Measurements from ENCODE around the gene PARL.

GRCh38 chr3:183909030-183909600, 24.4 kb upstream of the PARL start:
- TF ChIP-seq TAF1 (IDR thresholded peaks at IDR 0.05; ENCODE audit: low read depth, low read length): no peak
- no peak for TF ChIP-seq POLR2AphosphoS5 (IDR thresholded peaks at IDR 0.05; ENCODE audit: low read depth, low read length)
- TF ChIP-seq POLR2A (IDR thresholded peaks at IDR 0.05; ENCODE audit: low read depth, low read length): no peak
- TF ChIP-seq SPI1 (IDR thresholded peaks at IDR 0.05; ENCODE audit: low read depth, low read length): no peak
